ENCODE measurements around the gene MKI67. TPM values are rescaled to one million over a fixed set of nuclear protein-coding genes. Genes with fewer than 3 reads are reported as not detected.

Gene MKI67
- total and polyA plus RNA-seq, 2 donors (not counting 1 experiment from before 2014, with no cell fraction given) = 0.36 to 0.47 TPM

- Mint-ChIP-seq H3K9me3 (ENCODE audit: insufficient read depth) (peaks cover 11% of the 10 kb centered on the region), H3K4me1 (peaks cover under 1% of the 10 kb centered on the region), H3K27ac (no peak overlapping the region), H3K27me3 (peaks cover 31% of the 10 kb centered on the region), H3K4me3 (no peak overlapping the region)
- POLR2A ChIA-PET = no interaction called here
- TF ChIP-seq EZH2 (IDR thresholded peaks at IDR 0.05; ENCODE audit: borderline replicate concordance, insufficient read depth, low read depth, low read length, poor library complexity, severe bottlenecking) = no peak
- no peak for TF ChIP-seq CTCF (IDR thresholded peaks at IDR 0.05)
- Histone ChIP-seq H3K27ac (ENCODE audit: low read length in 2 of 2) (no peak overlapping the region), H3K4me1 (ENCODE audit: control insufficient read depth in 2 of 2, insufficient read depth in 2 of 2, low read length in 2 of 2) (no peaks in the 10 kb centered on the region), H3K9me3 (ENCODE audit: control extremely low read depth in 1 of 3, control insufficient read depth in 2 of 3, insufficient read depth in 1 of 3, low read length in 2 of 3) (peaks cover 0 to 26% (median 19%) of the 10 kb centered on the region in 3 donors), H4K20me1 (ENCODE audit: control insufficient read depth, insufficient read depth, low read length, poor library complexity, severe bottlenecking) (no peaks in the 10 kb centered on the region), H3K4me3 (ENCODE audit: control extremely low read depth in 1 of 5, extremely low read depth in 1 of 5, insufficient read depth in 1 of 5, low read depth in 2 of 5, low read length in 4 of 5) (no peak overlapping the region), H3K79me2 (ENCODE audit: control insufficient read depth, insufficient read depth, low read length) (no peaks in the 10 kb centered on the region), H3K9ac (ENCODE audit: low read length) (no peak overlapping the region), H3K36me3 (replicated peaks in 1 of 2; ENCODE audit: control extremely low read depth in 1 of 2, control insufficient read depth in 1 of 2, extremely low read depth in 1 of 2, insufficient read depth in 2 of 2, low read length in 1 of 2) (no peaks in the 10 kb centered on the region), H3K4me2 (replicated peaks; ENCODE audit: low read depth, low read length, poor library complexity, severe bottlenecking) (no peak overlapping the region), H2AFZ (ENCODE audit: insufficient read depth, low read depth, low read length, poor library complexity, severe bottlenecking) (no peak overlapping the region), H3K27me3 (replicated peaks in 1 of 4; ENCODE audit: control extremely low read depth in 1 of 4, control insufficient read depth in 3 of 4, insufficient read depth in 4 of 4, low read length in 3 of 4) (peaks cover 0 to 13% (median 0%) of the 10 kb centered on the region in 4 experiments)
- WGBS (ENCODE audit: insufficient coverage) = 90% methylated on average over 4 of the region's 4 CpGs
- DNase-seq = no peak
- intact Hi-C loops (cut with micrococcal nuclease) = no loop called here
- ATAC-seq (ENCODE audit: low read depth) = no peak
- CTCF ChIA-PET = interaction anchor here (0.5 to 1.3 kb wide), 3 partner anchors 9 to 41 kb away, joined by 3 to 5 read pairs (median 3); no protein-coding TSS in a partner anchor
These were observed 48.6 kb upstream of the MKI67 start for GRCh38 chr10:128174581-128175559.

GRCh38 chr10:128173386-128173785, 47.2 kb upstream of the MKI67 start:
- ATAC-seq (ENCODE audit: low read depth) = no peak
- Mint-ChIP-seq H3K27me3 (peaks cover 37% of the 10 kb centered on the region), H3K4me3 (no peak overlapping the region), H3K9me3 (ENCODE audit: insufficient read depth) (peaks cover 11% of the 10 kb centered on the region), H3K27ac (no peak overlapping the region), H3K4me1 (no peaks in the 10 kb centered on the region)
- Histone ChIP-seq H3K27ac (ENCODE audit: low read length in 2 of 2) (no peak overlapping the region), H3K9me3 (ENCODE audit: control extremely low read depth in 1 of 3, control insufficient read depth in 2 of 3, insufficient read depth in 1 of 3, low read length in 2 of 3) (peaks cover 0 to 26% (median 19%) of the 10 kb centered on the region in 3 donors), H3K36me3 (replicated peaks in 1 of 2; ENCODE audit: control extremely low read depth in 1 of 2, control insufficient read depth in 1 of 2, extremely low read depth in 1 of 2, insufficient read depth in 2 of 2, low read length in 1 of 2) (no peaks in the 10 kb centered on the region), H3K4me1 (ENCODE audit: control insufficient read depth in 2 of 2, insufficient read depth in 2 of 2, low read length in 2 of 2) (no peaks in the 10 kb centered on the region), H3K27me3 (replicated peaks in 1 of 4; ENCODE audit: control extremely low read depth in 1 of 4, control insufficient read depth in 3 of 4, insufficient read depth in 4 of 4, low read length in 3 of 4) (peaks cover 0 to 13% (median 0%) of the 10 kb centered on the region in 4 experiments), H3K4me2 (replicated peaks; ENCODE audit: low read depth, low read length, poor library complexity, severe bottlenecking) (no peak overlapping the region), H2AFZ (ENCODE audit: insufficient read depth, low read depth, low read length, poor library complexity, severe bottlenecking) (no peak overlapping the region), H4K20me1 (ENCODE audit: control insufficient read depth, insufficient read depth, low read length, poor library complexity, severe bottlenecking) (no peaks in the 10 kb centered on the region), H3K4me3 (ENCODE audit: control extremely low read depth in 1 of 5, extremely low read depth in 1 of 5, insufficient read depth in 1 of 5, low read depth in 2 of 5, low read length in 4 of 5) (no peak overlapping the region), H3K9ac (ENCODE audit: low read length) (no peak overlapping the region), H3K79me2 (ENCODE audit: control insufficient read depth, insufficient read depth, low read length) (no peaks in the 10 kb centered on the region)
- DNase-seq = no peak
- ChIA-PET CTCF (no interaction called here), POLR2A (no interaction called here)
- intact Hi-C loops (cut with micrococcal nuclease) = no loop called here
- TF ChIP-seq EZH2 (IDR thresholded peaks at IDR 0.05; ENCODE audit: borderline replicate concordance, insufficient read depth, low read depth, low read length, poor library complexity, severe bottlenecking) (no peak), CTCF (IDR thresholded peaks at IDR 0.05) (no peak)
- 100% methylated on average over 1 of the region's 1 CpG for WGBS (ENCODE audit: insufficient coverage)

Measured in B cell (primary cell).